HG02840 (cell line): ENCODE data around the gene PRR23A.

Source experiments
- ATAC-seq: cut with Tn5 transposase; IDR thresholded peaks from one replicate; pipeline ENCODE4 v1.9.1; 2021; ENCODE audit warnings: mild to moderate bottlenecking, moderate library complexity, moderate number of reproducible peaks; ENCODE audit not compliant: unreplicated experiment, low FRiP score

Gene PRR23A

GRCh38 chr3:138974462-138974861 is 31.6 kb downstream of the PRR23A start:
- no peak for ATAC-seq

GRCh38 chr3:138972941-138973340 is 33.1 kb downstream of the PRR23A start:
- ATAC-seq, result no peak

- no peak for ATAC-seq
These were observed 34.2 kb downstream of the PRR23A start for GRCh38 chr3:138971766-138972320.

- ATAC-seq, result no peak
These were observed 41.1 kb downstream of the PRR23A start for GRCh38 chr3:138964923-138965322.

- no peak for ATAC-seq
These were observed 41.8 kb downstream of the PRR23A start for GRCh38 chr3:138964264-138964663.

- ATAC-seq, result no peak
These were observed 43.1 kb downstream of the PRR23A start for GRCh38 chr3:138962854-138963560.

- no peak for ATAC-seq
These were observed 45.6 kb downstream of the PRR23A start for GRCh38 chr3:138960417-138960852.
